ENCODE data around the gene PTDSS2. TPM values are rescaled to one million over a fixed set of nuclear protein-coding genes. Genes with fewer than 3 reads are reported as not detected.
"Not testable (repeated sequence)": the region's sequence is repeated elsewhere in the genome, so short reads cannot be mapped to it uniquely, and the experiment has no call there.

Gene PTDSS2
- total RNA-seq: 10 to 100 TPM; 30.1 to 76.2 (median 44.6) TPM
- 10 to 100 TPM in 1 of 3 donors, 1 to 10 TPM in 2; 4.8 to 29.0 (median 6.5) TPM for polyA plus RNA-seq

DNA sequence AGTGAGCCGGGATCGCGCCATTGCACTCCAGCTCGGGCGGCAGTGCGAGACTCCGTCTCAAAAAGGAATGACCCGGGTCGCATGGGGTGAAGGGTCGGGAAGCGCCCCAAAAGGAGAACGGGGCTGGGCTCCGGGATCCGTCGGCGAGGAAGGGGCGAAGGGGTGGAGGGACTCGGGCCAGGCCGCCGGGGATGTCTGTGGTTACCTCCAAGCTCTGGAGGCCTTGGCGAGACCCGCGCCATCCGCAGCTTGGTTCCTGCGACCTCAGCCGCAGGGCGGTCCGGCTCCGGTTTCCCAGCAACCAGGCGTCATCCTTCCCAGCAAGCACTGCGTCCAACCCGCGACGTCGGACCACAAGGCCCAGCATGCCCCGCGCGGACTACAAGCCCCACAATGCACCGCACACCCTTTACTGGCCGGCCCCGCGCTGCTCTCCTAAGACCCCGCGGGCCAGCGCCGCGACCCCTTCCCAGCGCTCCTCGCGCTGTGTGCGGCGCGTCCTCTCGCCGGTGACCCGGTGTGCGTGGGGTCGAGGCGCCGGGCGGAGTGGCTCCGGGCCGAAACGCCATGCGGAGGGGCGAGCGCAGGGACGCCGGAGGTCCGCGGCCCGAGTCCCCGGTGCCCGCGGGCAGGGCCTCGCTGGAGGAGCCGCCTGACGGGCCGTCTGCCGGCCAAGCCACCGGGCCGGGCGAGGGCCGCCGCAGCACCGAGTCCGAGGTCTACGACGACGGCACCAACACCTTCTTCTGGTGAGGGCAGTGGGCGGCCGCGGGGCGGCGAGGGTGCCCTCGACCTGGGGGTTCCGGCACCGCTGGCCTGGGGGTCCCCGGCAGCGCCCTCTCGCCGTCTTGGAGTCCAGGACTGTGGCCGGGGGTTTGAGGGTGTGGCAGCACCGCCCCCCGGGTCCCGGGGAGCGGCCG lies at the start of gene PTDSS2:
Gene PTDSS2, plus strand, starts transcription at position 391 of the 920 bp plus-strand sequence. Its CDS starts 177 bp downstream, at position 568.
- Histone ChIP-seq H3K4me3 (peak within 1 kb of the TSS; percentile 73 to 100 (median 95)), H3K27ac (peak within 1 kb of the TSS; percentile 91 to 94 (median 93)), H3K36me3 (peaks cover 0 to 22% (median 3%) of the 10 kb centered on the region in 4 donors), H3K27me3 (no peaks in the 10 kb centered on the region), H3K9me3 (no peaks in the 10 kb centered on the region), H3K4me1 (peaks cover 0 to 39% (median 33%) of the 10 kb centered on the region in 4 donors)
- TF ChIP-seq POLR2AphosphoS5 (IDR thresholded peaks at IDR 0.05): peak; percentile 92 to 97 (median 96)
- TF ChIP-seq POLR2A (IDR thresholded peaks at IDR 0.05): peak; percentile 72 to 77
- TF ChIP-seq EP300 (IDR thresholded peaks at IDR 0.05): peak in 1 of 4 donors; percentile 76
- TF ChIP-seq, protein P1, sequence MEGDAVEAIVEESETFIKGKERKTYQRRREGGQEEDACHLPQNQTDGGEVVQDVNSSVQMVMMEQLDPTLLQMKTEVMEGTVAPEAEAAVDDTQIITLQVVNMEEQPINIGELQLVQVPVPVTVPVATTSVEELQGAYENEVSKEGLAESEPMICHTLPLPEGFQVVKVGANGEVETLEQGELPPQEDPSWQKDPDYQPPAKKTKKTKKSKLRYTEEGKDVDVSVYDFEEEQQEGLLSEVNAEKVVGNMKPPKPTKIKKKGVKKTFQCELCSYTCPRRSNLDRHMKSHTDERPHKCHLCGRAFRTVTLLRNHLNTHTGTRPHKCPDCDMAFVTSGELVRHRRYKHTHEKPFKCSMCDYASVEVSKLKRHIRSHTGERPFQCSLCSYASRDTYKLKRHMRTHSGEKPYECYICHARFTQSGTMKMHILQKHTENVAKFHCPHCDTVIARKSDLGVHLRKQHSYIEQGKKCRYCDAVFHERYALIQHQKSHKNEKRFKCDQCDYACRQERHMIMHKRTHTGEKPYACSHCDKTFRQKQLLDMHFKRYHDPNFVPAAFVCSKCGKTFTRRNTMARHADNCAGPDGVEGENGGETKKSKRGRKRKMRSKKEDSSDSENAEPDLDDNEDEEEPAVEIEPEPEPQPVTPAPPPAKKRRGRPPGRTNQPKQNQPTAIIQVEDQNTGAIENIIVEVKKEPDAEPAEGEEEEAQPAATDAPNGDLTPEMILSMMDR (IDR thresholded peaks at IDR 0.05): no peak
- peak; percentile 99 for DNase-seq
- 0 to 1% methylated on average over 108 of the region's 108 CpGs for WGBS, 2 donors
- intact Hi-C loops (cut with DNase I): loop anchor here (2.0 to 5.0 kb wide), 6 partner anchors 19 to 241 kb away; partner anchors contain the start of genes IFITM2, PGGHG and RNH1

- H3K27ac ChIP-seq; intact Hi-C loops (cut with DNase I): not testable (repeated sequence)
- WGBS, 2 donors: 92% methylated on average over 52 of the region's 52 CpGs; no CpG with 5 or more reads in 1 of the 2 donors
Observed at GRCh38 chr11:401196-401595, 48.9 kb upstream of the PTDSS2 start.

DNA sequence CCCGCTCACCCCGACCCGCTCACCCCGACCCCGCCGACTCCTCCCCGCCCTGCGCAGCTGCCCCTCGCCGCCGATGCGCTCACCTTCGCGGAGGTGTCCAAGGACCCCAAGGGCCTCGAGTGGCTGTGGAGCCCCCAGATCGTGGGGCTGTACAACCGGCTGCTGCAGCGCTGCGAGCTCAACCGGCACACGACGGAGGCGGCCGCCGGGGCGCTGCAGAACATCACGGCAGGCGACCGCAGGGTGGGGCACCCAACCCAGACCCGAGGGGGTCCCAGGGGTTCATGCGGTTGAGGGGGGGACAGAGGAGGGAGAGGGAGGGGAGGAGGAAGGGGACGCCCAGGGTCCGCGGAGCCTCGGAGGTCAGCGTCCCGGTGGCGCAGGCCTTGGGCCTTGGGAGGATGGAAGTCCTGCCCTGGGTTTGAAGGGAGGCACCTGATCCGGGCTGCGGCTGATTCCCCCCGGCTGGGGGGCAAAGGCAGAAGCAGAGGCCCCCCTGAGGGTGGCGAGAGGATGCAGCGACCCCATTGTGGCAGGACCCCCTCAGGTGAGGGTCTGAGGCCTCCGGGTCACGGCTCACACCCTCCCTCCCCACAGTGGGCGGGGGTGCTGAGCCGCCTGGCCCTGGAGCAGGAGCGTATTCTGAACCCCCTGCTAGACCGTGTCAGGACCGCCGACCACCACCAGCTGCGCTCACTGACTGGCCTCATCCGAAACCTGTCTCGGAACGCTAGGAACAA lies 46.9 kb upstream of the PTDSS2 start:
- no peaks in the 10 kb centered on the region for H3K36me3 ChIP-seq
- H3K4me1 ChIP-seq: peaks cover 0 to 27% (median 19%) of the 10 kb centered on the region in 4 donors
- DNase-seq: no peak
- no peak overlapping the region for H3K4me3 ChIP-seq
- no peak for TF ChIP-seq EP300 (IDR thresholded peaks at IDR 0.05)
- no peak for TF ChIP-seq POLR2AphosphoS5 (IDR thresholded peaks at IDR 0.05)
- TF ChIP-seq, protein P1 (IDR thresholded peaks at IDR 0.05): no peak
- no peak for TF ChIP-seq POLR2A (IDR thresholded peaks at IDR 0.05)
- intact Hi-C loops (cut with DNase I): no loop called here
- 73 to 92% methylated on average over 55 of the region's 55 CpGs for WGBS, 2 donors
- H3K27me3 ChIP-seq: peaks cover 0 to 15% (median 15%) of the 10 kb centered on the region in 3 donors
- no peaks in the 10 kb centered on the region for H3K9me3 ChIP-seq
- H3K27ac ChIP-seq: no peak overlapping the region

More at GRCh38 chr11:401196-401595, 48.9 kb upstream of the PTDSS2 start:
- DNase-seq, H3K36me3 ChIP-seq, H3K4me3 ChIP-seq, H3K9me3 ChIP-seq: not testable (repeated sequence)
- Histone ChIP-seq H3K4me1 (peaks cover 0 to 28% (median 23%) of the 10 kb centered on the region in 4 donors), H3K27me3 (peaks cover 0 to 20% (median 20%) of the 10 kb centered on the region in 3 donors)

DNA sequence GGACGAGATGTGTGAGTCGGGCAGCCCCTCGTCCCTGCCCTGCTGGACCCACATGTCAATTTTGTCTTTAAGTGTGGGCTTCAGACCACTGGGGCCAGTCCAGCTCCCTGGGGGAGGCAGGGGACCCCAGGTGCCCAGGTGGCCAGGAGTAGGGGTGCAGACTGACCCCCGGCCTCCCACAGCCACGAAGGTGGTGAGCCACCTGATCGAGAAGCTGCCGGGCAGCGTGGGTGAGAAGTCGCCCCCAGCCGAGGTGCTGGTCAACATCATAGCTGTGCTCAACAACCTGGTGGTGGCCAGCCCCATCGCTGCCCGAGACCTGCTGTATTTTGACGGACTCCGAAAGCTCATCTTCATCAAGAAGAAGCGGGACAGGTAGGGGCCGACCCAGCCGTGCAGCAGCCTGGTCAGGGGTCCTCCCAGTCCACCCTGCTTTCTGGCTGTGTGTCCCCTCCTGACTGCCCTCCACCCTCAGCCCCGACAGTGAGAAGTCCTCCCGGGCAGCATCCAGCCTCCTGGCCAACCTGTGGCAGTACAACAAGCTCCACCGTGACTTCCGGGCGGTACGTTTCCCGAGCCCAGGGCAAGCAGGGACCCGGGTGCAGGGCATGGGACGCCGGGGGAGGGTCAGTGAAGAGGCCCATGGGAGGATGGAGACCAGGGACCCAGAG lies 46.2 kb upstream of the PTDSS2 start:
- WGBS, 2 donors: 90 to 94% methylated on average over 27 of the region's 27 CpGs
- Histone ChIP-seq H3K27me3 (peaks cover 0 to 15% (median 15%) of the 10 kb centered on the region in 3 donors), H3K9me3 (no peaks in the 10 kb centered on the region), H3K27ac (no peak overlapping the region), H3K4me3 (no peak overlapping the region), H3K4me1 (peaks cover 0 to 27% (median 19%) of the 10 kb centered on the region in 4 donors), H3K36me3 (no peaks in the 10 kb centered on the region)
- no peak for DNase-seq
- intact Hi-C loops (cut with DNase I): no loop called here
- no peak for TF ChIP-seq EP300 (IDR thresholded peaks at IDR 0.05)
- no peak for TF ChIP-seq POLR2A (IDR thresholded peaks at IDR 0.05)
- no peak for TF ChIP-seq POLR2AphosphoS5 (IDR thresholded peaks at IDR 0.05)
- TF ChIP-seq, protein P1 (IDR thresholded peaks at IDR 0.05): no peak
